ENCODE measurements around the gene ABTB2.

ABTB2 gene

GRCh38 chr11:34225091-34225490 is 132.7 kb downstream of the ABTB2 start:
- TF ChIP-seq CTCF (IDR thresholded peaks at IDR 0.05; ENCODE audit: low read depth, low read length, missing control alignments), result no peak
- no peak for DNase-seq (ENCODE audit: extremely low read depth, low read depth)

GRCh38 chr11:34224434-34224966 is 133.3 kb downstream of the ABTB2 start:
- DNase-seq (ENCODE audit: extremely low read depth, low read depth), result no peak
- no peak overlapping the region for H3K4me3 ChIP-seq (replicated peaks; ENCODE audit: low read depth, low read length)
- TF ChIP-seq CTCF (IDR thresholded peaks at IDR 0.05; ENCODE audit: low read depth, low read length, missing control alignments), result no peak

More at GRCh38 chr11:34225091-34225490, 132.7 kb downstream of the ABTB2 start:
- no peak overlapping the region for H3K4me3 ChIP-seq (replicated peaks; ENCODE audit: low read depth, low read length)

DNA sequence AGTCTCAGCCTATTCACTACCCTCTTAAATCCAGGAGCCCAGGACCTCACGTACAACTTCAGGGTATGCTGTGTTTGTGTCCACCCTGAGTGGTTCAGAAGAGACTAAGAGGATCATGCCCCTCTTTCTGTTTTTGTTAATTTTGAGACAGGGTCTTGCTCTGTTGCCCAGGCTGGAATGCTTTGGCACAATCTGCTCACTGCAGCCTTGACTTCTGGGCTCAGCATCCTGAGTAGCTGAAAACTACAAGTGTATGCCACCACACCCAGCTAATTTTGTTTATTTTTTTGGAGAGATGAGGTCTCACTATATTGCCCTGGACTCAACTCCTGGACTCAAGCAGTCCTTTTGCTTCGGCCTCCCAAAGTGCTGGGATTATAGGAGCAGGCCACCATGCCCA is 133.9 kb downstream of the ABTB2 start:
- no peak for DNase-seq (ENCODE audit: extremely low read depth, low read depth)
- H3K4me3 ChIP-seq (replicated peaks; ENCODE audit: low read depth, low read length), result no peak overlapping the region
- no peak for TF ChIP-seq CTCF (IDR thresholded peaks at IDR 0.05; ENCODE audit: low read depth, low read length, missing control alignments)

GRCh38 chr11:34223021-34223813 is 134.6 kb downstream of the ABTB2 start:
- TF ChIP-seq CTCF (IDR thresholded peaks at IDR 0.05; ENCODE audit: low read depth, low read length, missing control alignments), result no peak
- no peak for DNase-seq (ENCODE audit: extremely low read depth, low read depth)
- H3K4me3 ChIP-seq (replicated peaks; ENCODE audit: low read depth, low read length), result no peak overlapping the region

- no peak overlapping the region for H3K4me3 ChIP-seq (replicated peaks; ENCODE audit: low read depth, low read length)
- DNase-seq (ENCODE audit: extremely low read depth, low read depth), result no peak
- TF ChIP-seq CTCF (IDR thresholded peaks at IDR 0.05; ENCODE audit: low read depth, low read length, missing control alignments), result no peak
These were observed 135.8 kb downstream of the ABTB2 start for GRCh38 chr11:34222030-34222429.

DNA sequence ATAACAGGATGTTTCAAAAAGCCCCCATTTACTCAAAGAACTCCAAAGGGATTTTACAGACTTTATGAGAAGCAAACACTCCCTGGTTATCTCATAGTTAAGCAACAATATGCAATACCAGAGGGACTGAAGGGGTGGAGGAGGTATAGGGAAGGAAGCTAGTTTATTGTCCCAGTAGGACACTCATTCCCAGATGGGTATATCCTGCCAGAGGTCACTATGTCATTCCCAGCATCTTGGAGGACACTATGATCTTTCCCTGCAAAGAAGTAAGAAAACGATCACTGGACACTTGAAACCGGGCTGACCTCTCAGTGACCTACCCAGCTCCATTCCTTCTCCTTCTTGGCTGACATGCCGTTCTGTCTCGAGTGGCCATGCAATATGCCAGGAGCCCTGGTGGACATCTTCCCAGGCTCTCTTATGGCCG is 137.9 kb downstream of the ABTB2 start:
- TF ChIP-seq CTCF (IDR thresholded peaks at IDR 0.05; ENCODE audit: low read depth, low read length, missing control alignments), result no peak
- H3K4me3 ChIP-seq (replicated peaks; ENCODE audit: low read depth, low read length), result no peak overlapping the region
- no peak for DNase-seq (ENCODE audit: extremely low read depth, low read depth)

Measured in HFF-Myc (cell line).